Large intestine (tissue), 12 donors: ENCODE data around the gene SGCD. TPM values are rescaled to one million over a fixed set of nuclear protein-coding genes. Genes with fewer than 3 reads are reported as not detected.

ENCODE experiments used
- DNase-seq, 2 donors: peaks; one replicate each; pipeline versions ENCODE4 v3.0.0 to v3.0.0-alpha.2; 2013
- H3K27ac ChIP-seq: one replicate; pipeline ENCODE4 v1.5.1; 2013; ENCODE audit warnings: low read length
- H3K27me3 ChIP-seq: 2 replicates; pipeline ENCODE4 v1.6.1; 2013; ENCODE audit warnings: low read length; ENCODE audit not compliant: control insufficient read depth, insufficient read depth
- H3K36me3 ChIP-seq: 2 replicates; pipeline ENCODE4 v1.6.1; 2013; ENCODE audit warnings: low read length; ENCODE audit not compliant: control insufficient read depth, insufficient read depth
- H3K4me1 ChIP-seq: one replicate; pipeline ENCODE4 v1.6.1; 2013; ENCODE audit warnings: low read length; ENCODE audit not compliant: control insufficient read depth, insufficient read depth
- H3K4me3 ChIP-seq: one replicate; pipeline ENCODE4 v1.5.1; 2013; ENCODE audit warnings: low read length
- H3K9me3 ChIP-seq: one replicate; pipeline ENCODE4 v1.6.1; 2013; ENCODE audit warnings: mild to moderate bottlenecking, low read depth, low read length, moderate library complexity; ENCODE audit not compliant: control insufficient read depth
- WGBS: methylation state at CpG from one replicate; pipeline ENCODE4 v1.1.5; 2013; ENCODE audit warnings: low lambda C conversion rate; ENCODE audit not compliant: insufficient coverage; 5-methylcytosine and 5-hydroxymethylcytosine counted together
- long read RNA-seq, 11 donors: transcript quantifications; one replicate each; lab custom pipeline, GENCODE V29; 2026
- polyA plus RNA-seq: library from polyadenylated mRNA; unstranded; fragments of 120-200 nt; gene quantifications from one replicate; pipeline ENCODE4 v1.2.1, GENCODE V29; 2013

The SGCD gene
- polyA plus RNA-seq, result 9.0 TPM
- long read RNA-seq, donor 1, partial matches to known transcripts, result 0 of 1 reads
- long read RNA-seq, donor 1, other reads (novel, unspliced or antisense), result 0 of 1 reads
- long read RNA-seq, donor 2, full-length matches to known transcripts, result 2 of 2 reads
- long read RNA-seq, donor 2, partial matches to known transcripts, result 0 of 2 reads
- long read RNA-seq, donor 2, other reads (novel, unspliced or antisense), result 0 of 2 reads
- long read RNA-seq, donor 3, partial matches to known transcripts, result 0 of 1 reads
- long read RNA-seq, donor 3, other reads (novel, unspliced or antisense), result 0 of 1 reads
- long read RNA-seq, donor 4, partial matches to known transcripts, result 0 of 1 reads
- long read RNA-seq, donor 4, other reads (novel, unspliced or antisense), result 0 of 1 reads
- long read RNA-seq, donor 5, result 0 reads
- long read RNA-seq, donor 6, partial matches to known transcripts, result 0 of 3 reads
- long read RNA-seq, donor 6, other reads (novel, unspliced or antisense), result 0 of 3 reads
- long read RNA-seq, donor 7, partial matches to known transcripts, result 0 of 1 reads
- long read RNA-seq, donor 7, other reads (novel, unspliced or antisense), result 0 of 1 reads
- long read RNA-seq, donor 8, partial matches to known transcripts, result 0 of 2 reads
- long read RNA-seq, donor 8, other reads (novel, unspliced or antisense), result 0 of 2 reads
- long read RNA-seq, donor 9, partial matches to known transcripts, result 0 of 2 reads
- long read RNA-seq, donor 9, other reads (novel, unspliced or antisense), result 0 of 2 reads
- long read RNA-seq, donor 10, result 0 reads
- long read RNA-seq, donor 11, transcript SGCD-201 (9 exons, 1,606 nt), result major isoform, 7 of 7 reads
- long read RNA-seq, donor 11, partial matches to known transcripts, result 0 of 7 reads
- long read RNA-seq, donor 11, other reads (novel, unspliced or antisense), result 0 of 7 reads

GRCh38 chr5:156326718-156327259 is at the start of gene SGCD:
SGCD (plus strand) TSS chr5:156327164.
- H3K9me3 ChIP-seq, result no peaks in the 10 kb centered on the region
- H3K4me1 ChIP-seq, result no peaks in the 10 kb centered on the region
- WGBS, result no CpG with 5 or more reads among the region's 18 CpGs
- peak within 1 kb of the TSS; percentile 54 for H3K27ac ChIP-seq
- DNase-seq, result peak; percentile 11 to 44
- H3K4me3 ChIP-seq, result peak within 1 kb of the TSS; percentile 40
- no peaks in the 10 kb centered on the region for H3K27me3 ChIP-seq
- H3K36me3 ChIP-seq, result no peaks in the 10 kb centered on the region

- no peak for DNase-seq
- H3K27ac ChIP-seq, result no peak overlapping the region
Measured at GRCh38 chr5:156277290-156277689, 49.7 kb upstream of the SGCD start.

GRCh38 chr5:156295431-156295830 is 31.5 kb upstream of the SGCD start:
- no peaks in the 10 kb centered on the region for H3K9me3 ChIP-seq
- no peaks in the 10 kb centered on the region for H3K27me3 ChIP-seq
- H3K4me1 ChIP-seq, result no peaks in the 10 kb centered on the region
- H3K27ac ChIP-seq, result no peak overlapping the region
- no peaks in the 10 kb centered on the region for H3K36me3 ChIP-seq
- no peak for DNase-seq
- no CpG with 5 or more reads among the region's 1 CpG for WGBS
- H3K4me3 ChIP-seq, result no peak overlapping the region

More at GRCh38 chr5:156277290-156277689, 49.7 kb upstream of the SGCD start:
- H3K4me1 ChIP-seq, result no peaks in the 10 kb centered on the region
- no peaks in the 10 kb centered on the region for H3K27me3 ChIP-seq
- 64% methylated on average over 2 of the region's 2 CpGs for WGBS
- no peaks in the 10 kb centered on the region for H3K9me3 ChIP-seq
- H3K4me3 ChIP-seq, result no peak overlapping the region
- no peaks in the 10 kb centered on the region for H3K36me3 ChIP-seq

GRCh38 chr5:156310115-156310514 is 16.8 kb upstream of the SGCD start:
- no peaks in the 10 kb centered on the region for H3K36me3 ChIP-seq
- H3K9me3 ChIP-seq, result no peaks in the 10 kb centered on the region
- no peak overlapping the region for H3K4me3 ChIP-seq
- no CpG with 5 or more reads among the region's 4 CpGs for WGBS
- no peaks in the 10 kb centered on the region for H3K4me1 ChIP-seq
- H3K27me3 ChIP-seq, result no peaks in the 10 kb centered on the region
- H3K27ac ChIP-seq, result no peak overlapping the region
- DNase-seq, result no peak

GRCh38 chr5:156312897-156313694 is 13.9 kb upstream of the SGCD start:
- Histone ChIP-seq H3K27me3 (no peaks in the 10 kb centered on the region), H3K27ac (no peak overlapping the region), H3K9me3 (no peaks in the 10 kb centered on the region), H3K4me1 (no peaks in the 10 kb centered on the region), H3K4me3 (no peak overlapping the region), H3K36me3 (no peaks in the 10 kb centered on the region)
- no peak for DNase-seq
- 43% methylated on average over 1 of the region's 2 CpGs for WGBS

- no peaks in the 10 kb centered on the region for H3K4me1 ChIP-seq
- no peak overlapping the region for H3K4me3 ChIP-seq
- WGBS, result no CpG with 5 or more reads among the region's 1 CpG
- no peak for DNase-seq
- H3K27me3 ChIP-seq, result no peaks in the 10 kb centered on the region
- H3K36me3 ChIP-seq, result no peaks in the 10 kb centered on the region
- H3K27ac ChIP-seq, result no peak overlapping the region
- H3K9me3 ChIP-seq, result no peaks in the 10 kb centered on the region
Measured at GRCh38 chr5:156314416-156314815, 12.5 kb upstream of the SGCD start.

- Histone ChIP-seq H3K27me3 (no peaks in the 10 kb centered on the region), H3K36me3 (no peaks in the 10 kb centered on the region), H3K9me3 (no peaks in the 10 kb centered on the region), H3K4me3 (no peak overlapping the region), H3K27ac (no peak overlapping the region), H3K4me1 (no peaks in the 10 kb centered on the region)
- DNase-seq, result no peak
Measured at GRCh38 chr5:156322666-156323065, 4.3 kb upstream of the SGCD start.

GRCh38 chr5:156327296-156327695 is 332 bp downstream of the SGCD start:
- no peaks in the 10 kb centered on the region for H3K27me3 ChIP-seq
- H3K36me3 ChIP-seq, result no peaks in the 10 kb centered on the region
- peak overlapping the region; percentile 40 for H3K4me3 ChIP-seq
- H3K4me1 ChIP-seq, result no peaks in the 10 kb centered on the region
- H3K9me3 ChIP-seq, result no peaks in the 10 kb centered on the region
- H3K27ac ChIP-seq, result peak overlapping the region; percentile 54
- 48% methylated on average over 3 of the region's 6 CpGs for WGBS
- DNase-seq, result peak in 1 of 2 donors; percentile 24

GRCh38 chr5:156328161-156328560 is 1.2 kb downstream of the SGCD start:
- Histone ChIP-seq H3K4me3 (no peak overlapping the region), H3K36me3 (no peaks in the 10 kb centered on the region), H3K9me3 (no peaks in the 10 kb centered on the region), H3K27ac (no peak overlapping the region), H3K27me3 (no peaks in the 10 kb centered on the region), H3K4me1 (no peaks in the 10 kb centered on the region)
- WGBS, result no CpG with 5 or more reads among the region's 3 CpGs
- DNase-seq, result peak in 1 of 2 donors; percentile 3

- peak in 1 of 2 donors; percentile 4 for DNase-seq
Measured at GRCh38 chr5:156328766-156329165, 1.8 kb downstream of the SGCD start.

More at GRCh38 chr5:156328766-156329165, 1.8 kb downstream of the SGCD start:
- Histone ChIP-seq H3K4me1 (no peaks in the 10 kb centered on the region), H3K36me3 (no peaks in the 10 kb centered on the region), H3K27ac (no peak overlapping the region), H3K4me3 (no peak overlapping the region), H3K27me3 (no peaks in the 10 kb centered on the region), H3K9me3 (no peaks in the 10 kb centered on the region)
- WGBS, result 57% methylated on average over 4 of the region's 6 CpGs
